GM19468 (cell line): ENCODE measurements around the gene MICAL2.
A peak's percentile ranks its signal among the peaks of the same experiment; 100 is the strongest.

ENCODE experiments used
- ATAC-seq: cut with Tn5 transposase; IDR thresholded peaks from one replicate; pipeline ENCODE4 v1.9.1; 2021; ENCODE audit warnings: mild to moderate bottlenecking, moderate library complexity, moderate number of reproducible peaks; ENCODE audit not compliant: unreplicated experiment; ENCODE audit errors: extremely low read depth

The MICAL2 gene

GRCh38 chr11:12235947-12236743 lies 125.8 kb downstream of the MICAL2 start:
- peak; percentile 40 for ATAC-seq

GRCh38 chr11:12236744-12237101 lies 126.3 kb downstream of the MICAL2 start:
- no peak for ATAC-seq

- ATAC-seq: no peak
These were observed 127.0 kb downstream of the MICAL2 start for GRCh38 chr11:12237381-12237784.

- no peak for ATAC-seq
These were observed 128.0 kb downstream of the MICAL2 start for GRCh38 chr11:12238420-12238819.

GRCh38 chr11:12239396-12239795 lies 129.0 kb downstream of the MICAL2 start:
- ATAC-seq: no peak

GRCh38 chr11:12239804-12240371 lies 129.5 kb downstream of the MICAL2 start:
- no peak for ATAC-seq

GRCh38 chr11:12240677-12241076 lies 130.3 kb downstream of the MICAL2 start:
- ATAC-seq: no peak

GRCh38 chr11:12241401-12241800 lies 131.0 kb downstream of the MICAL2 start:
- ATAC-seq: no peak

- no peak for ATAC-seq
These were observed 131.7 kb downstream of the MICAL2 start for GRCh38 chr11:12241971-12242672.

GRCh38 chr11:12242966-12243365 lies 132.6 kb downstream of the MICAL2 start:
- ATAC-seq: no peak

- ATAC-seq: no peak
These were observed 133.1 kb downstream of the MICAL2 start for GRCh38 chr11:12243486-12243885.

GRCh38 chr11:12243911-12244550 lies 133.6 kb downstream of the MICAL2 start:
- ATAC-seq: no peak

- no peak for ATAC-seq
These were observed 134.7 kb downstream of the MICAL2 start for GRCh38 chr11:12245091-12245490.

- ATAC-seq: no peak
These were observed 135.2 kb downstream of the MICAL2 start for GRCh38 chr11:12245549-12246016.

- ATAC-seq: no peak
These were observed 135.8 kb downstream of the MICAL2 start for GRCh38 chr11:12246147-12246546.

- ATAC-seq: no peak
These were observed 136.6 kb downstream of the MICAL2 start for GRCh38 chr11:12246989-12247388.

- no peak for ATAC-seq
These were observed 137.3 kb downstream of the MICAL2 start for GRCh38 chr11:12247543-12248254.

GRCh38 chr11:12248330-12248729 lies 137.9 kb downstream of the MICAL2 start:
- no peak for ATAC-seq

- ATAC-seq: no peak
These were observed 139.3 kb downstream of the MICAL2 start for GRCh38 chr11:12249590-12250260.
